IPS-18a (cell line): ENCODE results near the gene IGDCC3.

Experiments
- H3K27ac ChIP-seq: one replicate; pipeline ENCODE4 v1.5.1; 2013; ENCODE audit warnings: low read length
- H3K27me3 ChIP-seq: one replicate; pipeline ENCODE4 v1.6.1; 2013; ENCODE audit warnings: mild to moderate bottlenecking, low read length; ENCODE audit not compliant: control insufficient read depth, insufficient read depth
- H3K36me3 ChIP-seq: one replicate; pipeline ENCODE4 v1.6.1; 2013; ENCODE audit warnings: low read depth, low read length; ENCODE audit not compliant: control insufficient read depth
- H3K4me1 ChIP-seq: one replicate; pipeline ENCODE4 v1.6.1; 2013; ENCODE audit warnings: low read depth, low read length; ENCODE audit not compliant: control insufficient read depth
- H3K4me3 ChIP-seq: one replicate; pipeline ENCODE4 v1.5.1; 2013; ENCODE audit warnings: low read length
- H3K9ac ChIP-seq: one replicate; pipeline ENCODE4 v1.6.1; 2013; ENCODE audit warnings: mild to moderate bottlenecking, low read length, moderate library complexity
- H3K9me3 ChIP-seq: one replicate; pipeline ENCODE4 v1.6.1; 2013; ENCODE audit warnings: low read depth, low read length; ENCODE audit not compliant: control insufficient read depth

IGDCC3 gene

GRCh38 chr15:65394936-65395335 lies 17.1 kb upstream of the IGDCC3 start:
- Histone ChIP-seq H3K9ac (no peak overlapping the region), H3K36me3 (peaks cover 9% of the 10 kb centered on the region), H3K27me3 (peaks cover 32% of the 10 kb centered on the region), H3K27ac (no peak overlapping the region), H3K9me3 (no peaks in the 10 kb centered on the region), H3K4me1 (no peaks in the 10 kb centered on the region), H3K4me3 (no peak overlapping the region)

- H3K4me3 ChIP-seq: no peak overlapping the region
- peaks cover 9% of the 10 kb centered on the region for H3K36me3 ChIP-seq
- no peak overlapping the region for H3K9ac ChIP-seq
- no peaks in the 10 kb centered on the region for H3K4me1 ChIP-seq
- no peaks in the 10 kb centered on the region for H3K9me3 ChIP-seq
- H3K27me3 ChIP-seq: peaks cover 32% of the 10 kb centered on the region
- H3K27ac ChIP-seq: no peak overlapping the region
Measured at GRCh38 chr15:65394280-65394789, 16.5 kb upstream of the IGDCC3 start.

GRCh38 chr15:65393557-65393956 lies 15.8 kb upstream of the IGDCC3 start:
- H3K27ac ChIP-seq: no peak overlapping the region
- peaks cover 32% of the 10 kb centered on the region for H3K27me3 ChIP-seq
- H3K4me3 ChIP-seq: no peak overlapping the region
- H3K9ac ChIP-seq: no peak overlapping the region
- H3K4me1 ChIP-seq: no peaks in the 10 kb centered on the region
- peaks cover 15% of the 10 kb centered on the region for H3K36me3 ChIP-seq
- no peaks in the 10 kb centered on the region for H3K9me3 ChIP-seq

GRCh38 chr15:65393091-65393490 lies 15.3 kb upstream of the IGDCC3 start:
- Histone ChIP-seq H3K27me3 (peaks cover 32% of the 10 kb centered on the region), H3K4me1 (no peaks in the 10 kb centered on the region), H3K9me3 (no peaks in the 10 kb centered on the region), H3K9ac (no peak overlapping the region), H3K27ac (no peak overlapping the region), H3K4me3 (no peak overlapping the region), H3K36me3 (peaks cover 18% of the 10 kb centered on the region)

- Histone ChIP-seq H3K9ac (no peak overlapping the region), H3K4me1 (no peaks in the 10 kb centered on the region), H3K4me3 (no peak overlapping the region), H3K27ac (no peak overlapping the region), H3K9me3 (no peaks in the 10 kb centered on the region), H3K36me3 (peaks cover 18% of the 10 kb centered on the region), H3K27me3 (peaks cover 25% of the 10 kb centered on the region)
Measured at GRCh38 chr15:65392368-65392767, 14.6 kb upstream of the IGDCC3 start.

GRCh38 chr15:65391732-65392131 lies 13.9 kb upstream of the IGDCC3 start:
- Histone ChIP-seq H3K27me3 (peaks cover 18% of the 10 kb centered on the region), H3K4me3 (no peak overlapping the region), H3K9ac (no peak overlapping the region), H3K4me1 (no peaks in the 10 kb centered on the region), H3K36me3 (peaks cover 18% of the 10 kb centered on the region), H3K9me3 (no peaks in the 10 kb centered on the region), H3K27ac (no peak overlapping the region)

- H3K36me3 ChIP-seq: peaks cover 18% of the 10 kb centered on the region
Measured at GRCh38 chr15:65390447-65390846, 12.6 kb upstream of the IGDCC3 start.

GRCh38 chr15:65389226-65389625 lies 11.4 kb upstream of the IGDCC3 start:
- Histone ChIP-seq H3K27ac (no peak overlapping the region), H3K4me3 (no peak overlapping the region), H3K9me3 (no peaks in the 10 kb centered on the region), H3K36me3 (peaks cover 18% of the 10 kb centered on the region), H3K4me1 (peaks cover 9% of the 10 kb centered on the region), H3K9ac (no peak overlapping the region), H3K27me3 (no peaks in the 10 kb centered on the region)

More at GRCh38 chr15:65390447-65390846, 12.6 kb upstream of the IGDCC3 start:
- Histone ChIP-seq H3K9me3 (no peaks in the 10 kb centered on the region), H3K9ac (no peak overlapping the region), H3K27me3 (peaks cover 7% of the 10 kb centered on the region), H3K27ac (no peak overlapping the region), H3K4me3 (no peak overlapping the region), H3K4me1 (peaks cover under 1% of the 10 kb centered on the region)

GRCh38 chr15:65388306-65389080 lies 10.7 kb upstream of the IGDCC3 start:
- Histone ChIP-seq H3K27me3 (no peaks in the 10 kb centered on the region), H3K27ac (no peak overlapping the region), H3K4me1 (peaks cover 9% of the 10 kb centered on the region), H3K9me3 (no peaks in the 10 kb centered on the region), H3K36me3 (peaks cover 21% of the 10 kb centered on the region), H3K4me3 (no peak overlapping the region), H3K9ac (no peak overlapping the region)

GRCh38 chr15:65386886-65387285 lies 9.1 kb upstream of the IGDCC3 start:
- H3K4me3 ChIP-seq: no peak overlapping the region
- H3K9me3 ChIP-seq: no peaks in the 10 kb centered on the region
- peaks cover 9% of the 10 kb centered on the region for H3K4me1 ChIP-seq
- peaks cover 19% of the 10 kb centered on the region for H3K36me3 ChIP-seq
- no peak overlapping the region for H3K9ac ChIP-seq
- H3K27me3 ChIP-seq: no peaks in the 10 kb centered on the region
- H3K27ac ChIP-seq: no peak overlapping the region

GRCh38 chr15:65386376-65386775 lies 8.6 kb upstream of the IGDCC3 start:
- H3K4me1 ChIP-seq: peaks cover 9% of the 10 kb centered on the region
- no peak overlapping the region for H3K9ac ChIP-seq

GRCh38 chr15:65385870-65386258 lies 8.1 kb upstream of the IGDCC3 start:
- no peaks in the 10 kb centered on the region for H3K9me3 ChIP-seq
- no peaks in the 10 kb centered on the region for H3K27me3 ChIP-seq
- no peak overlapping the region for H3K27ac ChIP-seq
- H3K36me3 ChIP-seq: peaks cover 14% of the 10 kb centered on the region
- peaks cover 9% of the 10 kb centered on the region for H3K4me1 ChIP-seq
- no peak overlapping the region for H3K9ac ChIP-seq
- no peak overlapping the region for H3K4me3 ChIP-seq

More at GRCh38 chr15:65386376-65386775, 8.6 kb upstream of the IGDCC3 start:
- no peaks in the 10 kb centered on the region for H3K27me3 ChIP-seq
- H3K4me3 ChIP-seq: no peak overlapping the region
- no peaks in the 10 kb centered on the region for H3K9me3 ChIP-seq
- no peak overlapping the region for H3K27ac ChIP-seq
- H3K36me3 ChIP-seq: peaks cover 17% of the 10 kb centered on the region
